ENCODE results near the gene MYCBP2.
"Not testable (repeated sequence)": the region's sequence is repeated elsewhere in the genome, so short reads cannot be mapped to it uniquely, and the experiment has no call there.

MYCBP2 gene

DNA sequence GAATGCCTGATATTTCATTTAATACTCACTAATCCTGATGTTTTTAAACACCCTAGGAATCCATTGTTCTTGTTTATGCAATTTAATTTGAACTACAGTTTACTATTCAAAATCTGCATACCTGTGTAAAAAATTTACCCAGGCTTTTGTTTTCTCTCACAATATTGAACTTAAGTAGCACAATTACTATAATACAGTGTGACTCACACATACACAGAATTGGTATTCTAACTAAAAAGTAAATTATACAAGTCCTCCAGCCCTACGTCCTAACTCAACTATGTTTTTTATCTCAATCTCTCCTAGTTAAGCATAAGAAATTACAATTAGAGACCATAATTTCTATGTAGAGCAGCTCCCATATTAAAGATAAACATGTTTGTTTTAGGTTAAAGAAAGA lies 41.8 kb downstream of the MYCBP2 start:
- H3K4me3 ChIP-seq (ENCODE audit: low read length), result no peak overlapping the region
- no peak for TF ChIP-seq CTCF (conservative IDR thresholded peaks at IDR 0.05; ENCODE audit: low read depth, low read length)
- DNase-seq (ENCODE audit: low read depth), result no peak

- no peak for DNase-seq (ENCODE audit: low read depth)
- TF ChIP-seq CTCF (conservative IDR thresholded peaks at IDR 0.05; ENCODE audit: low read depth, low read length), result no peak
These were observed 52.8 kb downstream of the MYCBP2 start for GRCh38 chr13:77274126-77274525.

GRCh38 chr13:77269141-77269540 lies 57.8 kb downstream of the MYCBP2 start:
- no peak for DNase-seq (ENCODE audit: low read depth)
- TF ChIP-seq CTCF (conservative IDR thresholded peaks at IDR 0.05; ENCODE audit: low read depth, low read length), result no peak

More at GRCh38 chr13:77274126-77274525, 52.8 kb downstream of the MYCBP2 start:
- no peak overlapping the region for H3K4me3 ChIP-seq (ENCODE audit: low read length)

DNA sequence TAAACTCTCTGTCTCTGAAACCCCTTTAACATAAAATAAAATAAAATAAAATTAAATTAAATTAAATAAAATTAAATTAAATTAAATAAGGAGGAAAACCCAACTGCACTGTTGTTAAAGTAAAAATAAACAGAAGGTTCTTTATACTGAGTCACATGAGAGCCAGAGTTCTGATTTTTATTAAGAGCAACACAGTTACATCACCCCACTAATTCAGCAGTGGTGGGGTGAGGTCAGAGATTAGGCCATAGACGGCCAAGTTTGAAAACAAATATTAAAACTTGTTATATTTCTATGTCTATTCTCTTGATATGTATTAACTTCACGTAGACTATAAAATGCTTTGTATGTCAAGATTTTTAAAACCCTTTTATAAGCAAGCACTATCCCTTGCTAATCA lies 59.5 kb downstream of the MYCBP2 start:
- no peak for DNase-seq (ENCODE audit: low read depth)
- no peak overlapping the region for H3K4me3 ChIP-seq (ENCODE audit: low read length)
- no peak for TF ChIP-seq CTCF (conservative IDR thresholded peaks at IDR 0.05; ENCODE audit: low read depth, low read length)

More at GRCh38 chr13:77269141-77269540, 57.8 kb downstream of the MYCBP2 start:
- H3K4me3 ChIP-seq (ENCODE audit: low read length), result no peak overlapping the region

DNA sequence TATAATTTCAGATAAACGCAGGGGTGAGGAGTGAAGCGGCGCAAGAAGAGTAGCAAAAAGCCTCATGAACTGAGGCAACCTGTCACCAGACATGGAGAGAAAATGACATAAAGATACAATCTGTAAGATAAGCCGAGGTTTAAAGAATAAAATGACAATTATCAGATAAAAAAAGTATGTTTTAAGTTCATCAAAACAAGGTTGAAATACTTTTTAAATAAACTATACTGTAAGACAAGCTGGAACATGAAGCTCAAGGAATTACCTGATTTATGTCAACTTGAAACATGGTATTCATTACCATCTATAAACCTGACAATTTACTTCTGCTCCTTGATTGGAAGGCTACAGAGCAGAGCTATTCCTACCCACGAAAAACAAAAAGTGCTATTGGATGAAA lies 61.6 kb downstream of the MYCBP2 start:
- no peak for TF ChIP-seq CTCF (conservative IDR thresholded peaks at IDR 0.05; ENCODE audit: low read depth, low read length)
- no peak for DNase-seq (ENCODE audit: low read depth)
- H3K4me3 ChIP-seq (ENCODE audit: low read length), result no peak overlapping the region

DNA sequence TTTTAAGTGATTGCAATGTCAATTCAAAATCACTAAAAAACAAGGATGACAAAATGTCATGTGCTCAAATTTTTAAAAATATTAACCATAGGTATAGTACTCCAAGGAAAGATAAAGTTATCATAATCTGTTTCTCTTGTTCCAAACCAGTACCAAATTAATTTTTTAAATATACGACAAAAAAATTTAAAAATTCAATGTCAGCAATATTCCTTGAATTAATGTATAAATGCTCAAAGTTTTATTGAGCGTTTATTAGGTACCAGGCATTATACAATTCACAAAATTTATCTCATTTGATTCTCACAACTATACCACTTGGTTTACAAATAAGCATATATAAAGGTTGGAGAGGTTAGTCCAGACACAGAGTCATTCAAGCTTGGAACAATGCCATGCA lies 64.7 kb downstream of the MYCBP2 start:
- no peak overlapping the region for H3K4me3 ChIP-seq (ENCODE audit: low read length)
- DNase-seq (ENCODE audit: low read depth), result no peak
- TF ChIP-seq CTCF (conservative IDR thresholded peaks at IDR 0.05; ENCODE audit: low read depth, low read length), result no peak

DNA sequence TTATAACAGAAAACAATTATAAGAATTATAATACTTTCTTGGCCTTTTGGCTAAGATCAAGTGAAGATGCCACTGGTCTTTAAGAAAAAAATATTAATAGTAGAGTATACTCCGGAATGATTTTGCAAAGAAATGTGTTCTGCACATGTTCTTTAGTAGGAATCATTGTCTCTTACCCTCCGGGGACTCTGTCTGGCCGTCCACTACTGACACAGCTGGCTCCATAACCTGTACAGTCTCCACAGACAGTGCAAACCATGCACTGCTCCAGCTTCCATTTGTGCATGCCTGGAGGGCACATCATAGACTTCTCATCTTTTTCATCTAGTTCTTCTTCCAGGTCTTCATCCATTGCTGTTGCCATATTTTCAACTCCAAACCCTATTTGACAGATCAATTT lies 75.9 kb downstream of the MYCBP2 start:
- DNase-seq (ENCODE audit: low read depth), result no peak
- H3K4me3 ChIP-seq (ENCODE audit: low read length), result no peak overlapping the region
- no peak for TF ChIP-seq CTCF (conservative IDR thresholded peaks at IDR 0.05; ENCODE audit: low read depth, low read length)

DNA sequence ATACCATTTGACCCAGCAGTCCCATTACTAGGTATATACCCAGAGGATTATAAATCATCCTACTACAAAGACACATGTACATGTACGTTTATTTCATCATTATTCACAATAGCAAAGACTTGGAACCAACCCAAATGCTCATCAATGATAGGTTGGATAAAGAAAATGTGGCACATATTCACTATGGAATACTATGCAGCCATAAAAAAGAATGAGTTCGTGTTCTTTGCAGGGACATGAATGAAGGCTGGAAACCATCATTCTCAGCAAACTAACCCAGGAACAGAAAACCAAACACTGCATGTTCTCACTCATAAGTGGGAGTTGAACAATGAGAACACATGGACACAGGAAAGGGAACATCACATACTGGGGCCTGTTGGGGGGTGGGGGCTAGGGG lies 81.7 kb downstream of the MYCBP2 start:
- not testable (repeated sequence) for DNase-seq (ENCODE audit: low read depth); H3K4me3 ChIP-seq (ENCODE audit: low read length)
